NCI-H524 treated with DMSO at 0.1 percent for 48 hours (cell line): Measurements from ENCODE around the gene STON2.

Source experiments
- DNase-seq: peaks from one replicate; lab custom pipeline; 2025; lab: John Stamatoyannopoulos, UW

The STON2 gene

GRCh38 chr14:81418057-81418790 is 18.1 kb upstream of the STON2 start:
- no peak for DNase-seq

- no peak for DNase-seq
Observed at GRCh38 chr14:81416981-81417380, 16.9 kb upstream of the STON2 start.

GRCh38 chr14:81416194-81416952 is 16.2 kb upstream of the STON2 start:
- no peak for DNase-seq

GRCh38 chr14:81415781-81416180 is 15.7 kb upstream of the STON2 start:
- no peak for DNase-seq

GRCh38 chr14:81414123-81414522 is 14.0 kb upstream of the STON2 start:
- DNase-seq, result no peak

GRCh38 chr14:81412779-81413178 is 12.7 kb upstream of the STON2 start:
- no peak for DNase-seq

GRCh38 chr14:81408595-81408994 is 8.5 kb upstream of the STON2 start:
- no peak for DNase-seq

- DNase-seq, result no peak
Observed at GRCh38 chr14:81406863-81407262, 6.7 kb upstream of the STON2 start.

GRCh38 chr14:81402123-81402495 is 2.0 kb upstream of the STON2 start:
- no peak for DNase-seq

GRCh38 chr14:81401420-81402122 is 1.4 kb upstream of the STON2 start:
- no peak for DNase-seq

- DNase-seq, result no peak
Observed at GRCh38 chr14:81400852-81401251, 728 bp upstream of the STON2 start.

GRCh38 chr14:81398196-81398891 is 1.8 kb downstream of the STON2 start:
- no peak for DNase-seq

GRCh38 chr14:81396113-81396512 is 4.0 kb downstream of the STON2 start:
- no peak for DNase-seq

- no peak for DNase-seq
Observed at GRCh38 chr14:81394739-81395138, 5.4 kb downstream of the STON2 start.

- DNase-seq, result no peak
Observed at GRCh38 chr14:81392976-81393643, 7.0 kb downstream of the STON2 start.

- DNase-seq, result no peak
Observed at GRCh38 chr14:81392052-81392451, 8.1 kb downstream of the STON2 start.

GRCh38 chr14:81390696-81391095 is 9.4 kb downstream of the STON2 start:
- DNase-seq, result no peak

GRCh38 chr14:81388336-81388735 is 11.8 kb downstream of the STON2 start:
- peak; percentile 17 for DNase-seq

GRCh38 chr14:81386290-81386745 is 13.8 kb downstream of the STON2 start:
- DNase-seq, result no peak

- no peak for DNase-seq
Observed at GRCh38 chr14:81385886-81386285, 14.2 kb downstream of the STON2 start.

- no peak for DNase-seq
Observed at GRCh38 chr14:81385419-81385818, 14.7 kb downstream of the STON2 start.

GRCh38 chr14:81384900-81385299 is 15.2 kb downstream of the STON2 start:
- DNase-seq, result peak; percentile 44
